OCI-LY7 (cell line): ENCODE results near the gene PLEKHA5. TPM values are rescaled to one million over a fixed set of nuclear protein-coding genes. Genes with fewer than 3 reads are reported as not detected.

ENCODE experiments used
- BruUV-seq: library from RNA; stranded (reverse); fragments of 400-500 nt; replicated peaks from 2 replicates; lab custom pipeline; 2021; lab: Mats Ljungman, UMichigan
- CTCF ChIA-PET: fragments of 300-600 bp; sonication (Branson Sonifier 250); formaldehyde crosslinking; loops from one replicate; lab custom pipeline; 2022; ENCODE audit warnings: antibody characterized with exemption; ENCODE audit not compliant: unreplicated experiment; lab: Charles Lee
- POLR2A ChIA-PET: fragments of 300-600 bp; sonication (Branson Sonifier 250); formaldehyde crosslinking; loops from one replicate; lab custom pipeline; 2022; ENCODE audit warnings: antibody characterized with exemption; lab: Charles Lee
- DNase-seq: peaks from one replicate; pipeline ENCODE4 v3.0.0-alpha.2; 2015; ENCODE audit warnings: low spot score
- H2AFZ ChIP-seq: fragments of 200-600 bp; sonication (generic), shearing (Covaris generic); 2 replicates; pipeline ENCODE4 v1.6.1; 2014; ENCODE audit warnings: mild to moderate bottlenecking, antibody characterized with exemption, low read length, moderate library complexity
- H3K27ac ChIP-seq: fragments of 200-600 bp; sonication (generic); 2 replicates; pipeline ENCODE4 v1.5.1; 2014; ENCODE audit warnings: mixed run types, low read depth, mild to moderate bottlenecking, moderate library complexity, low read length, inconsistent platforms; ENCODE audit not compliant: poor library complexity, severe bottlenecking
- H3K36me3 ChIP-seq: fragments of 200-600 bp; sonication (generic); 2 replicates; pipeline ENCODE4 v1.6.1; 2014; ENCODE audit warnings: mild to moderate bottlenecking, antibody characterized with exemption, low read length, moderate library complexity, mixed read lengths; ENCODE audit not compliant: insufficient read depth
- H3K4me1 ChIP-seq: fragments of 200-600 bp; sonication (generic); 2 replicates; pipeline ENCODE4 v1.5.1; 2014; ENCODE audit warnings: mild to moderate bottlenecking, low read length; ENCODE audit not compliant: insufficient read depth, poor library complexity, severe bottlenecking
- H3K4me2 ChIP-seq: fragments of 200-600 bp; sonication (generic); 2 replicates; pipeline ENCODE4 v1.6.1; 2014; ENCODE audit warnings: mild to moderate bottlenecking, low read length
- H3K4me3 ChIP-seq: fragments of 200-600 bp; sonication (generic); 2 replicates; pipeline ENCODE4 v1.5.1; 2014; ENCODE audit warnings: mild to moderate bottlenecking, low read depth, low read length; ENCODE audit not compliant: poor library complexity, severe bottlenecking
- H3K79me2 ChIP-seq: fragments of 200-600 bp; sonication (generic); 2 replicates; pipeline ENCODE4 v1.6.1; 2016; ENCODE audit warnings: low read depth, mild to moderate bottlenecking, low read length, moderate library complexity, mixed read lengths; ENCODE audit not compliant: insufficient read depth
- H3K9me2 ChIP-seq: fragments of 200-600 bp; sonication (generic); 2 replicates; pipeline ENCODE4 v1.6.1; 2016; ENCODE audit warnings: mild to moderate bottlenecking, low read length, mixed read lengths; ENCODE audit not compliant: insufficient read depth
- H3K9me3 ChIP-seq: fragments of 200-600 bp; sonication (generic); 2 replicates; pipeline ENCODE4 v1.6.1; 2014; ENCODE audit warnings: mild to moderate bottlenecking, mixed run types, low read length, mixed read lengths
- H4K20me1 ChIP-seq: fragments of 200-600 bp; sonication (generic); 2 replicates; pipeline ENCODE4 v1.6.1; 2014; ENCODE audit warnings: mild to moderate bottlenecking, antibody characterized with exemption, low read length, moderate library complexity, mixed read lengths; ENCODE audit not compliant: insufficient read depth
- EZH2phosphoT487 ChIP-seq: fragments of 200-600 bp; sonication (generic); IDR thresholded peaks from 2 replicates; pipeline ENCODE4 v1.6.1; 2018; ENCODE audit warnings: low read depth, borderline replicate concordance, mild to moderate bottlenecking, mixed run types, antibody characterized with exemption, low read length, moderate library complexity, mixed read lengths
- intact Hi-C: fragments of 100-400 bp; cut with micrococcal nuclease; formaldehyde crosslinking; loops from one replicate; pipeline ENCODE4 v1.10.0; 2022; ENCODE audit not compliant: unreplicated experiment
- total RNA-seq, 2 experiments: library from RNA; depleted of rRNA in 1 of 2; stranded (reverse); fragments of >200 nt in 1 of 2; shearing (Covaris generic) in 1 of 2; gene quantifications; 2 replicates each; pipeline ENCODE4 v1.2.3, GENCODE V29; 2014 to 2022
- TF ChIP-seq, protein P1 (sequence below): fragments of 200-600 bp; sonication (generic); conservative IDR thresholded peaks from 2 replicates; pipeline ENCODE4 v1.5.1; 2014; ENCODE audit warnings: mild to moderate bottlenecking, antibody characterized with exemption, low read length, moderate library complexity, mixed read lengths

Gene PLEKHA5
- total RNA-seq, 2 experiments from 2014 or later, result 2.7 TPM; not detected in 1

DNA sequence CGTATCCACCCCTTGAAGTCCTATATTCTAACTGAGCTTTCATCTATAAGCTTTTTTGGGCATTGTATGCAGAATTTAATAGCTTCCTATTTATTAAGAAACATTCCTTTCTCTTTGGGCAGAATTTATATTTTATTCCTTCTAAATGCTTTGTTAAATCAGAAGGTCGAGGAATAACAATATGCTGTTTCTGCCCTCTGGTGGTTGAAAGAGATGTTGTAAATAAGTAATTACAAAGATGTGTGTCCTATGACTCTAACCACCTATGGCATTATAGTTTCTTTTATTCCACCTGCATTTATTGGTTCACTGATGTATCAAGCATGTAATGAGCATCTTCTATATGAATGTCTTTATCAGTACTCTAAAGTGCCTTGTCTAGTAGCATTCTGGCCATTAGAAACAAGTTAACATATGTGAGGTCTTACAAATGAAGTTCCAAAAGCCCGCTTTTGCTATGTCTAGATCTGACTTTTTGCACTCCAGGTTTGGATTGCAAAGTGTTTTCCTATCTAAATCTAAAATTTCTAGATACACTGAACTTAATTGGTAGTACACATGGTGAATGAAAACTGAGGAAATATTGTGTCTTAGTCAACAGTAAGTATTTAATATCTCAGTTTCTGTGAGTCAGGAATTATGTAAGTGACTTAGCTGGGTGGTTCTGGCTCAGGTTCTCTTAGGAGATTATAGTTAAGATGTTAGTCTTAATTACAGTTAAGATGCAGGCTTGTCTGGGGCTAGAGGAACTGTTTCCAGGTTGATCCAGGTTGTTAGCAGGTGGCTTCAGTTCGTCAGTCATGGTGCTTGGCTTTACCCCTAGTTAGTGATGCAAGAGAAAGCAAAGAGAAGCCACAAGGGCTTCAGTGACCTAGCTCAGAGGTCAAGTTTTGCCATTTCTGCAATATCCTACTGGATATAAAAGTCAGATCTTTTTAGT is 57.5 kb downstream of the PLEKHA5 start:
- Histone ChIP-seq H3K36me3 (no peaks in the 10 kb centered on the region), H3K4me1 (no peaks in the 10 kb centered on the region), H3K79me2 (no peaks in the 10 kb centered on the region), H3K27ac (no peak overlapping the region), H4K20me1 (no peaks in the 10 kb centered on the region), H2AFZ (no peak overlapping the region), H3K9me2 (no peaks in the 10 kb centered on the region), H3K4me2 (no peak overlapping the region), H3K9me3 (no peaks in the 10 kb centered on the region), H3K4me3 (no peak overlapping the region)
- POLR2A ChIA-PET, result interaction anchor here (0.8 to 1.0 kb wide), 4 partner anchors 10 to 1045 kb away, joined by 3 to 5 read pairs (median 4); no protein-coding TSS in a partner anchor
- CTCF ChIA-PET, result interaction anchor here (0.6 to 0.8 kb wide), 2 partner anchors 100 to 1047 kb away, joined by 3 to 4 read pairs; no protein-coding TSS in a partner anchor
- no TSS peak for BruUV-seq
- intact Hi-C loops, result loop anchor here (1.0 to 10.0 kb wide), 3 partner anchors 325 to 1047 kb away; no protein-coding TSS in a partner anchor
- TF ChIP-seq EZH2phosphoT487, result no peak
- TF ChIP-seq, protein P1, sequence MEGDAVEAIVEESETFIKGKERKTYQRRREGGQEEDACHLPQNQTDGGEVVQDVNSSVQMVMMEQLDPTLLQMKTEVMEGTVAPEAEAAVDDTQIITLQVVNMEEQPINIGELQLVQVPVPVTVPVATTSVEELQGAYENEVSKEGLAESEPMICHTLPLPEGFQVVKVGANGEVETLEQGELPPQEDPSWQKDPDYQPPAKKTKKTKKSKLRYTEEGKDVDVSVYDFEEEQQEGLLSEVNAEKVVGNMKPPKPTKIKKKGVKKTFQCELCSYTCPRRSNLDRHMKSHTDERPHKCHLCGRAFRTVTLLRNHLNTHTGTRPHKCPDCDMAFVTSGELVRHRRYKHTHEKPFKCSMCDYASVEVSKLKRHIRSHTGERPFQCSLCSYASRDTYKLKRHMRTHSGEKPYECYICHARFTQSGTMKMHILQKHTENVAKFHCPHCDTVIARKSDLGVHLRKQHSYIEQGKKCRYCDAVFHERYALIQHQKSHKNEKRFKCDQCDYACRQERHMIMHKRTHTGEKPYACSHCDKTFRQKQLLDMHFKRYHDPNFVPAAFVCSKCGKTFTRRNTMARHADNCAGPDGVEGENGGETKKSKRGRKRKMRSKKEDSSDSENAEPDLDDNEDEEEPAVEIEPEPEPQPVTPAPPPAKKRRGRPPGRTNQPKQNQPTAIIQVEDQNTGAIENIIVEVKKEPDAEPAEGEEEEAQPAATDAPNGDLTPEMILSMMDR, result peak; percentile 84
- peak; percentile 52 for DNase-seq

DNA sequence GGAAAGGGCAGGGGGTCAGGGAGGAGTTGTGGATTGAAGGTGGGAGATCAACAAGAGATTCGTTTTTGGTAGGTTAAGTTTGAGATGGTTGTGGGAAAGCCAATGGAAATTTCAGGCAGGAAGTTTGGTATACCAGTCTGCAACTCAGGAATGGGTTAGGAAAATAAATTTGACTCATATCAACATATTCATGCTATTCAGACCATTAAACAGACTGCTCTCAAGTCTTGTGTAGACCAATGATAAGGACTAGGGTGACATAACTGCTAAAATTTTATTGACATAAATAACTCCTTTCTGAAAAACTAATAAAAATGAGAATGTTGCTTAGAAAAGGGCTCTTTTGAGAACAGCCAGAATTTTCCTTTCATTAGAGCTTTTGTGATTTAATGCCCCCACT is 60.0 kb downstream of the PLEKHA5 start:
- no TSS peak for BruUV-seq
- Histone ChIP-seq H3K9me2 (no peaks in the 10 kb centered on the region), H3K4me1 (no peaks in the 10 kb centered on the region), H3K79me2 (no peaks in the 10 kb centered on the region), H2AFZ (no peak overlapping the region), H3K36me3 (no peaks in the 10 kb centered on the region), H3K4me3 (no peak overlapping the region), H4K20me1 (no peaks in the 10 kb centered on the region), H3K27ac (no peak overlapping the region), H3K9me3 (no peaks in the 10 kb centered on the region), H3K4me2 (no peak overlapping the region)
- TF ChIP-seq, protein P1, result no peak
- no peak for TF ChIP-seq EZH2phosphoT487
- DNase-seq, result no peak
- ChIA-PET CTCF (no interaction called here), POLR2A (interaction anchor here (1.0 to 1.7 kb wide), 2 partner anchors 10 to 70 kb away, joined by 3 read pairs; no protein-coding TSS in a partner anchor)
- intact Hi-C loops, result loop anchor here (5.0 to 10.0 kb wide), 2 partner anchors 327 to 945 kb away; no protein-coding TSS in a partner anchor
